ENCODE results near the gene CHRNG.

The CHRNG gene

DNA sequence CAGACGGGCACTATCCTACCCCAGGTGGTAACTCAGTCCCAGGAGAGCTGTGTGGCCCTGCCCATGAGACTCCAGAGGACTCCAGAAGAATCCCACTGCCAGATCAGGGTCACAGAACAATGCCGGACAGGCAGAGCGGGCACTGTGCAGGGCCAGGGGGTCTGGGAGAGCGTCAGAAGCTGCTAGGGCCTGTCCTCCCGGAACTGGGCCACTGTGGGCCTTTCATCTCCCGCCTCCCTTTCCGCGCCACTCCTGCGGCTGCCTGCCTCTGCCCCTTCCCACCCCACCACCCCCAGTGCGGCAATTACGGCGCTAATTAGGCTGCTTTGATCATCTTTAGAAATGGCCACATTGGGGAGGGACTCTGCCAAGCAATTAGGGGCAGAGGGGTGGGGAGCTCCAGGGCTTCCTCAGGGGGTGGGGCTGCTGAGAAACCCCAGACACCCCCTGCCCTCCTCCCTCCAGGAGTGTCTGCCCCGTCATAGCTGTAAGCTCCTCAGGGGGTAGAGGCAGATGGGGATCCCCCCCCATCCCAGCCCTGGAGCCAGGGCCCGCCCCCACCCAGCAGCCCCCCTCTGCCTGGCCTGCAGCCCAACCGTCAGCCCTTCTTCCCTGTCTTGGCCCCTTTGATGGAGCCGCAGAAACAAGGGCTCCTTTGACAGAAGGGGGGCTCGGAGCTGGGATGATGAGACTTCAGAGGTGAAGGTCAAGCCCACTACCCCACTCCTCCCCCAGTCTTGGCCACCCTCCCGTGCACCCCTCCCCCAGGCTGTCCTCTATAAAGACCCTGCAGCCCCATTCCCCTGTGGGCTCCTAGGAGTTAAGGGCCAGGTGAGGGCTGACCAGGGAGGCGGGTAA, 19.7 kb upstream of the CHRNG start, which contains the start of gene PRSS56:
TSS of gene PRSS56 (plus strand) at position 808 of the 858 bp plus-strand sequence. CDS start 211 bp downstream, outside the sequence.
- Histone ChIP-seq H3K9me3 (ENCODE audit: control insufficient read depth, insufficient read depth, low read depth, low read length) (no peaks in the 10 kb centered on the region), H3K27ac (ENCODE audit: extremely low read depth, low read depth, low read length) (no peak within 1 kb of the TSS), H3K4me1 (ENCODE audit: control insufficient read depth, insufficient read depth, low read length) (no peaks in the 10 kb centered on the region; the same call in 1 of the 2 replicates), H3K4me3 (ENCODE audit: low read depth, low read length) (no peak within 1 kb of the TSS), H3K36me3 (ENCODE audit: control insufficient read depth in 2 of 2, insufficient read depth in 1 of 2, low read length in 2 of 2) (no peaks in the 10 kb centered on the region)
- TF ChIP-seq ZNF830 (tag by site-specific recombination; IDR thresholded peaks at IDR 0.05; ENCODE audit: low read depth) (no peak), ZNF626 (tag by site-specific recombination; IDR thresholded peaks at IDR 0.05) (no peak), ZFP3 (tag by site-specific recombination; IDR thresholded peaks at IDR 0.05; ENCODE audit: low read depth) (no peak), ZNF707 (tag by site-specific recombination; IDR thresholded peaks at IDR 0.05) (no peak)
- TF ChIP-seq, protein P1, sequence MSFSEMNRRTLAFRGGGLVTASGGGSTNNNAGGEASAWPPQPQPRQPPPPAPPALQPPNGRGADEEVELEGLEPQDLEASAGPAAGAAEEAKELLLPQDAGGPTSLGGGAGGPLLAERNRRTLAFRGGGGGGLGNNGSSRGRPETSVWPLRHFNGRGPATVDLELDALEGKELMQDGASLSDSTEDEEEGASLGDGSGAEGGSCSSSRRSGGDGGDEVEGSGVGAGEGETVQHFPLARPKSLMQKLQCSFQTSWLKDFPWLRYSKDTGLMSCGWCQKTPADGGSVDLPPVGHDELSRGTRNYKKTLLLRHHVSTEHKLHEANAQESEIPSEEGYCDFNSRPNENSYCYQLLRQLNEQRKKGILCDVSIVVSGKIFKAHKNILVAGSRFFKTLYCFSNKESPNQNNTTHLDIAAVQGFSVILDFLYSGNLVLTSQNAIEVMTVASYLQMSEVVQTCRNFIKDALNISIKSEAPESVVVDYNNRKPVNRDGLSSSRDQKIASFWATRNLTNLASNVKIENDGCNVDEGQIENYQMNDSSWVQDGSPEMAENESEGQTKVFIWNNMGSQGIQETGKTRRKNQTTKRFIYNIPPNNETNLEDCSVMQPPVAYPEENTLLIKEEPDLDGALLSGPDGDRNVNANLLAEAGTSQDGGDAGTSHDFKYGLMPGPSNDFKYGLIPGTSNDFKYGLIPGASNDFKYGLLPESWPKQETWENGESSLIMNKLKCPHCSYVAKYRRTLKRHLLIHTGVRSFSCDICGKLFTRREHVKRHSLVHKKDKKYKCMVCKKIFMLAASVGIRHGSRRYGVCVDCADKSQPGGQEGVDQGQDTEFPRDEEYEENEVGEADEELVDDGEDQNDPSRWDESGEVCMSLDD (tag by site-specific recombination; IDR thresholded peaks at IDR 0.05) = no peak
- TF ChIP-seq, protein P2, sequence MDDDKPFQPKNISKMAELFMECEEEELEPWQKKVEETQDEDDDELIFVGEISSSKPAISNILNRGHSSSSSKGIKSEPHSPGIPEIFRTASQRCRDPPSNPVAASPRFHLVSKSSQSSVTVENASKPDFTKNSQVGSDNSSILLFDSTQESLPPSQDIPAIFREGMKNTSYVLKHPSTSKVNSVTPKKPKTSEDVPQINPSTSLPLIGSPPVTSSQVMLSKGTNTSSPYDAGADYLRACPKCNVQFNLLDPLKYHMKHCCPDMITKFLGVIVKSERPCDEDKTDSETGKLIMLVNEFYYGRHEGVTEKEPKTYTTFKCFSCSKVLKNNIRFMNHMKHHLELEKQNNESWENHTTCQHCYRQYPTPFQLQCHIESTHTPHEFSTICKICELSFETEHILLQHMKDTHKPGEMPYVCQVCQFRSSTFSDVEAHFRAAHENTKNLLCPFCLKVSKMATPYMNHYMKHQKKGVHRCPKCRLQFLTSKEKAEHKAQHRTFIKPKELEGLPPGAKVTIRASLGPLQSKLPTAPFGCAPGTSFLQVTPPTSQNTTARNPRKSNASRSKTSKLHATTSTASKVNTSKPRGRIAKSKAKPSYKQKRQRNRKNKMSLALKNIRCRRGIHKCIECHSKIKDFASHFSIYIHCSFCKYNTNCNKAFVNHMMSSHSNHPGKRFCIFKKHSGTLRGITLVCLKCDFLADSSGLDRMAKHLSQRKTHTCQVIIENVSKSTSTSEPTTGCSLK (tag by site-specific recombination; IDR thresholded peaks at IDR 0.05) = no peak
- CTCF ChIA-PET = interaction anchor here (0.6 to 4.9 kb wide), 10 partner anchors 12 to 595 kb away, joined by 3 to 77 read pairs (median 5); no protein-coding TSS in a partner anchor
- POLR2A ChIA-PET = no interaction called here

DNA sequence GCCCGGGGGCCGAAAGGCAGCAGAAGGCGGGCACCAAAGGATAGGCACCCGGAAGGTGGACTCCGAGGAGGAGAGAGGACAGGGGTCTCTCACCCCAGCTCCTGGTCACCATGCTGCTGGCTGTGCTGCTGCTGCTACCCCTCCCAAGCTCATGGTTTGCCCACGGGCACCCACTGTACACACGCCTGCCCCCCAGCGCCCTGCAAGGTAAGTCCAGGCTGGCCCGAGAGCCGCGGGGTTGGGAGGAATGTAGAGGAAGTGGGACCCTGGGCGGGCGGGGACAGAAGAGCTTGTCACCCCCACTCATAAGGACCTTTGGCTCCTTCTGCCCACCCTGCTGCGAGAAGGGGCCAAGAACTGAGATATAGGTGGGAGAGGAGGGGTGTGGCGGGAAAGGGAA, 19.0 kb upstream of the CHRNG start:
- Histone ChIP-seq H3K9me3 (ENCODE audit: control insufficient read depth, insufficient read depth, low read depth, low read length) (no peaks in the 10 kb centered on the region), H3K4me3 (ENCODE audit: low read depth, low read length) (no peak overlapping the region), H3K4me1 (ENCODE audit: control insufficient read depth, insufficient read depth, low read length) (no peaks in the 10 kb centered on the region; the same call in 1 of the 2 replicates), H3K27ac (ENCODE audit: extremely low read depth, low read depth, low read length) (no peak overlapping the region), H3K36me3 (ENCODE audit: control insufficient read depth in 2 of 2, insufficient read depth in 1 of 2, low read length in 2 of 2) (no peaks in the 10 kb centered on the region)
- TF ChIP-seq, protein P3, sequence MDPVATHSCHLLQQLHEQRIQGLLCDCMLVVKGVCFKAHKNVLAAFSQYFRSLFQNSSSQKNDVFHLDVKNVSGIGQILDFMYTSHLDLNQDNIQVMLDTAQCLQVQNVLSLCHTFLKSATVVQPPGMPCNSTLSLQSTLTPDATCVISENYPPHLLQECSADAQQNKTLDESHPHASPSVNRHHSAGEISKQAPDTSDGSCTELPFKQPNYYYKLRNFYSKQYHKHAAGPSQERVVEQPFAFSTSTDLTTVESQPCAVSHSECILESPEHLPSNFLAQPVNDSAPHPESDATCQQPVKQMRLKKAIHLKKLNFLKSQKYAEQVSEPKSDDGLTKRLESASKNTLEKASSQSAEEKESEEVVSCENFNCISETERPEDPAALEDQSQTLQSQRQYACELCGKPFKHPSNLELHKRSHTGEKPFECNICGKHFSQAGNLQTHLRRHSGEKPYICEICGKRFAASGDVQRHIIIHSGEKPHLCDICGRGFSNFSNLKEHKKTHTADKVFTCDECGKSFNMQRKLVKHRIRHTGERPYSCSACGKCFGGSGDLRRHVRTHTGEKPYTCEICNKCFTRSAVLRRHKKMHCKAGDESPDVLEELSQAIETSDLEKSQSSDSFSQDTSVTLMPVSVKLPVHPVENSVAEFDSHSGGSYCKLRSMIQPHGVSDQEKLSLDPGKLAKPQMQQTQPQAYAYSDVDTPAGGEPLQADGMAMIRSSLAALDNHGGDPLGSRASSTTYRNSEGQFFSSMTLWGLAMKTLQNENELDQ (tag by site-specific recombination; IDR thresholded peaks at IDR 0.05; ENCODE audit: low read depth) = no peak
- TF ChIP-seq ZNF600 (tag by site-specific recombination; IDR thresholded peaks at IDR 0.05) (no peak), ZNF138 (tag by site-specific recombination; IDR thresholded peaks at IDR 0.05; ENCODE audit: borderline replicate concordance) (no peak), KLF16 (tag by site-specific recombination; IDR thresholded peaks at IDR 0.05) (no peak), ZSCAN30 (tag by site-specific recombination; IDR thresholded peaks at IDR 0.05) (no peak), GLIS2 (tag by site-specific recombination; IDR thresholded peaks at IDR 0.05) (no peak), GLIS1 (tag by site-specific recombination; IDR thresholded peaks at IDR 0.05) (no peak), ZNF274 (IDR thresholded peaks at IDR 0.05; ENCODE audit: low read length) (no peak), ZNF274 (tag by site-specific recombination; IDR thresholded peaks at IDR 0.05; ENCODE audit: borderline replicate concordance) (no peak), MEIS1 (CRISPR knock-in tag; IDR thresholded peaks at IDR 0.05; ENCODE audit: borderline replicate concordance) (no peak), ZNF514 (tag by site-specific recombination; IDR thresholded peaks at IDR 0.05) (no peak)
- TF ChIP-seq, protein P4, sequence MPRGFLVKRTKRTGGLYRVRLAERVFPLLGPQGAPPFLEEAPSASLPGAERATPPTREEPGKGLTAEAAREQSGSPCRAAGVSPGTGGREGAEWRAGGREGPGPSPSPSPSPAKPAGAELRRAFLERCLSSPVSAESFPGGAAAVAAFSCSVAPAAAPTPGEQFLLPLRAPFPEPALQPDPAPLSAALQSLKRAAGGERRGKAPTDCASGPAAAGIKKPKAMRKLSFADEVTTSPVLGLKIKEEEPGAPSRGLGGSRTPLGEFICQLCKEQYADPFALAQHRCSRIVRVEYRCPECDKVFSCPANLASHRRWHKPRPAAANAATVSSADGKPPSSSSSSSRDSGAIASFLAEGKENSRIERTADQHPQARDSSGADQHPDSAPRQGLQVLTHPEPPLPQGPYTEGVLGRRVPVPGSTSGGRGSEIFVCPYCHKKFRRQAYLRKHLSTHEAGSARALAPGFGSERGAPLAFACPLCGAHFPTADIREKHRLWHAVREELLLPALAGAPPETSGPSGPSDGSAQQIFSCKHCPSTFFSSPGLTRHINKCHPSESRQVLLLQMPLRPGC (tag by site-specific recombination; IDR thresholded peaks at IDR 0.05) = no peak
- ChIA-PET POLR2A (no interaction called here), CTCF (interaction anchor here (0.6 to 4.9 kb wide), 12 partner anchors 17 to 843 kb away, joined by 3 to 77 read pairs (median 4); no protein-coding TSS in a partner anchor)
